Mucosa of stomach (tissue), 1 donor: Measurements from ENCODE around the gene ROCK1.

Source experiments
- H3K27me3 ChIP-seq: one replicate; pipeline ENCODE4 v1.7.0; 2013; ENCODE audit warnings: mild to moderate bottlenecking, low read length; ENCODE audit not compliant: control insufficient read depth, insufficient read depth
- H3K36me3 ChIP-seq: one replicate; pipeline ENCODE4 v1.7.0; 2013; ENCODE audit warnings: low read length; ENCODE audit not compliant: control insufficient read depth, insufficient read depth
- H3K4me1 ChIP-seq: one replicate; pipeline ENCODE4 v1.7.0; 2013; ENCODE audit warnings: mild to moderate bottlenecking, low read length; ENCODE audit not compliant: control insufficient read depth, insufficient read depth
- H3K4me3 ChIP-seq: one replicate; pipeline ENCODE4 v1.7.0; 2013; ENCODE audit warnings: low read length
- H3K9ac ChIP-seq: one replicate; pipeline ENCODE4 v1.7.0; 2013; ENCODE audit warnings: mild to moderate bottlenecking, low read length, moderate library complexity
- H3K9me3 ChIP-seq: one replicate; pipeline ENCODE4 v1.7.0; 2013; ENCODE audit warnings: mild to moderate bottlenecking, low read length, moderate library complexity; ENCODE audit not compliant: control insufficient read depth
- donor health status: Pancreatic carcinoma.

The ROCK1 gene

DNA sequence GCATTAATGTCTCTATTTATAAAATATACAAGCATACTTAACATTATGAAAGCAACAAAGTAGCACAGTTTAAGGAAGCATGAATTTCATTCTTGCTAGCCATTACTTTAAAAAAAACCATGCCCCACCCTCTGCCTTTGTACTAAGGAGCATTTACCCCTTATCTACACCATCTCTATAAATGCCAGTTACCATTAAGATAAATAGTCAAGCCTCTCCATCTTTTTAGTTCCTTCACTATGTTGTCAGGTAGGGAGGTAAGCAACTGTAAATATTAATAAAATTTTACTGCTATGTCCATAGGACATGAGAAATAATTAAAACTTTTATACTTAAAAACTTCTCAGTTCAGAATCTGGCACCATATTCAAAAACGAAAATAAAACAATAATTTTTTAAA lies 42.1 kb downstream of the ROCK1 start:
- Histone ChIP-seq H3K4me1 (peaks cover 10% of the 10 kb centered on the region), H3K27me3 (no peaks in the 10 kb centered on the region), H3K4me3 (no peak overlapping the region), H3K36me3 (no peaks in the 10 kb centered on the region), H3K9me3 (no peaks in the 10 kb centered on the region), H3K9ac (no peak overlapping the region)

DNA sequence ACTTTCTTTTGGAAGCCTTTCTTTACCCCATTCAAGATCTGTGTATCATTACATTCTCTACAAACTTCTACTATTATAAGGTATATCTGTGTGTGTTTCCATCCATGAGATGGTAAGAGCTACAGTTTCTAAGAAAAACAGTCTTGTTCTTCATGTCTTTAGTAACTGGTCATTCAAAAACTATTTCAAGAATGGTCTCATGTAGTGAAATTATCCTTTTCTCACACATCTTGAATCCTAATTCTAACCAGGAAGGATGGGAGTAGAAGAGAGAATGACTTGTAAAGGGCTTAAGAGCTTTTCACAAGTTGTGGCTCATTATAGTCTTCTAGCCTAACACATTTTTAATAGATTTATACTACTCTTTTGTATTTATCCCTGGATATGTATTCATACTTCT lies 47.3 kb downstream of the ROCK1 start:
- no peak overlapping the region for H3K4me3 ChIP-seq
- no peaks in the 10 kb centered on the region for H3K36me3 ChIP-seq

GRCh38 chr18:21063011-21063410 lies 48.6 kb downstream of the ROCK1 start:
- no peaks in the 10 kb centered on the region for H3K36me3 ChIP-seq
- no peak overlapping the region for H3K9ac ChIP-seq

More for the DNA sequence above, 47.3 kb downstream of the ROCK1 start:
- Histone ChIP-seq H3K4me1 (no peaks in the 10 kb centered on the region), H3K9me3 (no peaks in the 10 kb centered on the region), H3K27me3 (no peaks in the 10 kb centered on the region), H3K9ac (no peak overlapping the region)

DNA sequence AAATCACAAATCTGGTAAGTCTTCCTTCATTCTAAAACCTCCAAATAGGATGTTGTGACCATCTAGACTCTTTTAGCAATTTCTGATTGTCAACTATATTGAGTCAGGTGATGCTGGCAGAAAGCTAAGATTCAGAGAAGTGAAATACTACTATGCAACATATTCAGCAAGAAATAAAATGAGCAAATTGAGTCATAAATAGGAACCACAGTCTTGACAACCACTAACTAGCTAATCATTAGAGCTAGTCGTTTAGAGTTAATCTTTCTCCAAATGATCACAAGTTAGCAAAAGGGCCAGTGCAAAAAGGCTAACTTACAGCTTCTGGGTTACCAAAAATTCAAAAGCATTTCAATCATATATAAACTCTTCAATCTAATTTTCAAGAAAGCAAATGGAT lies 54.5 kb downstream of the ROCK1 start:
- H3K9ac ChIP-seq = no peak overlapping the region
- H3K4me3 ChIP-seq = no peak overlapping the region
- no peaks in the 10 kb centered on the region for H3K27me3 ChIP-seq
- no peaks in the 10 kb centered on the region for H3K36me3 ChIP-seq
- no peaks in the 10 kb centered on the region for H3K9me3 ChIP-seq
- no peaks in the 10 kb centered on the region for H3K4me1 ChIP-seq

More at GRCh38 chr18:21063011-21063410, 48.6 kb downstream of the ROCK1 start:
- no peak overlapping the region for H3K4me3 ChIP-seq
- H3K9me3 ChIP-seq = no peaks in the 10 kb centered on the region
- H3K4me1 ChIP-seq = no peaks in the 10 kb centered on the region
- H3K27me3 ChIP-seq = no peaks in the 10 kb centered on the region

DNA sequence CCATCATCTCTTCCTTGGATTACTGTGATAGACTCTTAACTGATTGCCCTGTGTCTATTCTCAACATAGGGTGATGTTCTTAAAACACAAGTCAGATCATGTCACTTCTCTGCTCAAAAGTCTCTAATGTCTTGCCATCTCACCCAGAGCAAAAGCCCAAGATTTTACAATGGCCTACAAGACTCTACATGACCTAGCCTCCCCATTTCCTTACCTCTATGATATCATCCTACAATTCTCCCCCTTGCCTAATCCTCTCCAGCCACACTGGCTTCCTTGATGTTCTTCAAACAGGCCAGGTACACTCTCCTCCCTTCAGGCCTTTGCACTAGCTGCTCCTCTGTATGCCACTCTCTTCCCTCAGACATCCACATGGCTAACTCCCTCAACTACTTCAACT lies 55.1 kb downstream of the ROCK1 start:
- Histone ChIP-seq H3K9me3 (no peaks in the 10 kb centered on the region), H3K27me3 (no peaks in the 10 kb centered on the region), H3K36me3 (no peaks in the 10 kb centered on the region), H3K4me3 (no peak overlapping the region), H3K9ac (no peak overlapping the region), H3K4me1 (peaks cover 4% of the 10 kb centered on the region)

- Histone ChIP-seq H3K27me3 (no peaks in the 10 kb centered on the region), H3K4me1 (peaks cover 6% of the 10 kb centered on the region), H3K9ac (no peak overlapping the region)
Observed at GRCh38 chr18:21054252-21054821, 57.3 kb downstream of the ROCK1 start.

GRCh38 chr18:21053127-21053526 lies 58.5 kb downstream of the ROCK1 start:
- peaks cover 6% of the 10 kb centered on the region for H3K4me1 ChIP-seq
- H3K36me3 ChIP-seq = no peaks in the 10 kb centered on the region
- H3K27me3 ChIP-seq = no peaks in the 10 kb centered on the region
- H3K4me3 ChIP-seq = no peak overlapping the region
- H3K9ac ChIP-seq = no peak overlapping the region
- no peaks in the 10 kb centered on the region for H3K9me3 ChIP-seq

More at GRCh38 chr18:21054252-21054821, 57.3 kb downstream of the ROCK1 start:
- H3K4me3 ChIP-seq = no peak overlapping the region
- H3K36me3 ChIP-seq = no peaks in the 10 kb centered on the region
- H3K9me3 ChIP-seq = no peaks in the 10 kb centered on the region

DNA sequence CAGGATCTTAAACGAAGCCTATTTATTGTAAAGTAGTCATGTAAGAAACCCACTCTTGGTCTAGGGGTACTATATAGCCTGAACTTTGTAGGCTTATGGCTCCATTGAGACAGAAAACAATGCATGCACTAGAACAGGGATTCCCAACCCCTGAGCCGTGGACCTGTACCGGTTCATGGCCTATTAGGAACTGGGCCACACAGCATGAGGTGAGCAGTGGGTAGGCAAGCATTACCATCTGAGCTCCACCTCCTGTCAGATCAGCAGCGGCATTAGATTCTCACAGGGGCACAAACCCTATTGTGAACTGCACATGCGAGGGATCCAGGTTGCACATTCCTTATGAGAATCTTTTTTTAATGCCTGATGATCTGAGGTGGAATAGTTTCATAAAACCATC lies 59.2 kb downstream of the ROCK1 start:
- no peak overlapping the region for H3K9ac ChIP-seq
- no peaks in the 10 kb centered on the region for H3K9me3 ChIP-seq
- H3K4me1 ChIP-seq = peaks cover 6% of the 10 kb centered on the region
- no peak overlapping the region for H3K4me3 ChIP-seq
- no peaks in the 10 kb centered on the region for H3K36me3 ChIP-seq
- no peaks in the 10 kb centered on the region for H3K27me3 ChIP-seq

DNA sequence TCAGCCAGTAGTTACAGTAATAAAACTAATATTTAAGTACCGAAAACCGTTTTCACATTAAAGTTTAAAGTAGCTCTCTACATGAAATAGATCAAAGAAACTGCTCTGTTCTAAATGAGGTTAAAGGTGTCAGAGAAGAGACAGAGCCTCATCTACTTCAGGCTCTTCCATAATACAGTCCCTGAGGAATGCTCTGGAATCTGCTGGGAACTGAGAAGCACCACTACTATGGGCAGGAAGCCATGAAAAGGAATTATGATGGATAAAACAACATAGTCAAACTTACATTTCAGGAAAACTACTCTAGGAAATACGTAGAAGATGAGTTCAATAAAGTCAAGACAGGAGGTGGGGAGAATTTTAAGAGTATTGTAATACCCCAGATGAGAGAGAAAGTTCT lies 60.0 kb downstream of the ROCK1 start:
- H3K4me1 ChIP-seq = peaks cover 6% of the 10 kb centered on the region
- no peak overlapping the region for H3K9ac ChIP-seq
- H3K9me3 ChIP-seq = no peaks in the 10 kb centered on the region
- H3K4me3 ChIP-seq = no peak overlapping the region
- no peaks in the 10 kb centered on the region for H3K36me3 ChIP-seq
- H3K27me3 ChIP-seq = no peaks in the 10 kb centered on the region

- H3K9me3 ChIP-seq = no peaks in the 10 kb centered on the region
Observed at GRCh38 chr18:21049306-21049705, 62.3 kb downstream of the ROCK1 start.

GRCh38 chr18:21047126-21047525 lies 64.5 kb downstream of the ROCK1 start:
- Histone ChIP-seq H3K27me3 (no peaks in the 10 kb centered on the region), H3K4me1 (peaks cover 6% of the 10 kb centered on the region), H3K9ac (no peak overlapping the region), H3K9me3 (no peaks in the 10 kb centered on the region), H3K36me3 (no peaks in the 10 kb centered on the region), H3K4me3 (no peak overlapping the region)

More at GRCh38 chr18:21049306-21049705, 62.3 kb downstream of the ROCK1 start:
- Histone ChIP-seq H3K4me1 (peaks cover 6% of the 10 kb centered on the region), H3K36me3 (no peaks in the 10 kb centered on the region), H3K27me3 (no peaks in the 10 kb centered on the region), H3K9ac (no peak overlapping the region), H3K4me3 (no peak overlapping the region)

- Histone ChIP-seq H3K9ac (no peak overlapping the region), H3K27me3 (no peaks in the 10 kb centered on the region), H3K9me3 (no peaks in the 10 kb centered on the region), H3K36me3 (no peaks in the 10 kb centered on the region), H3K4me3 (no peak overlapping the region), H3K4me1 (no peaks in the 10 kb centered on the region)
Observed at GRCh38 chr18:21040466-21040865, 71.1 kb downstream of the ROCK1 start.

DNA sequence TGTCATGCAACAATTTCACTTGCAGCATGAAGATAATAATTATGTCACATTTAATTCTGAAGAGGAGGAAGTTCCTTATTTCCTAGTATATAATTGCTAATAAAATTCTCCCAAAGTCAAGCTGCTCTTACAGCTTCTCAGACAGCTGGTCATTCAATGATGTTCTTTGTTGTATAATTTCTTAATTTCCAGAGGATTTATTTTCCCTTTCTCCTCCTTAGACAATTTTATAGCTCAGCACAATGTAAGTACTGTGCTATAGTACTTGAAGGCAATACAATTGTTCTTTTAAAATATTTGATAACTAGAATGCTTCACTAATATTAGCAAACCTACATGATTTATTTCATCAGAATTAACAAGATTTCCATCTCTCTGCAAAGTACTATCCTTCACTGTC lies 73.4 kb downstream of the ROCK1 start:
- no peaks in the 10 kb centered on the region for H3K27me3 ChIP-seq
- H3K36me3 ChIP-seq = no peaks in the 10 kb centered on the region
- H3K4me3 ChIP-seq = no peak overlapping the region
- H3K9ac ChIP-seq = no peak overlapping the region
- no peaks in the 10 kb centered on the region for H3K4me1 ChIP-seq
- no peaks in the 10 kb centered on the region for H3K9me3 ChIP-seq
